Measurements from ENCODE around the gene MAT1A. TPM values are rescaled to one million over a fixed set of nuclear protein-coding genes. Genes with fewer than 3 reads are reported as not detected.
"Not testable (repeated sequence)": the region's sequence is repeated elsewhere in the genome, so short reads cannot be mapped to it uniquely, and the experiment has no call there.

Gene MAT1A
- polyA plus RNA-seq, 6 donors from 2014 or later = not detected

DNA sequence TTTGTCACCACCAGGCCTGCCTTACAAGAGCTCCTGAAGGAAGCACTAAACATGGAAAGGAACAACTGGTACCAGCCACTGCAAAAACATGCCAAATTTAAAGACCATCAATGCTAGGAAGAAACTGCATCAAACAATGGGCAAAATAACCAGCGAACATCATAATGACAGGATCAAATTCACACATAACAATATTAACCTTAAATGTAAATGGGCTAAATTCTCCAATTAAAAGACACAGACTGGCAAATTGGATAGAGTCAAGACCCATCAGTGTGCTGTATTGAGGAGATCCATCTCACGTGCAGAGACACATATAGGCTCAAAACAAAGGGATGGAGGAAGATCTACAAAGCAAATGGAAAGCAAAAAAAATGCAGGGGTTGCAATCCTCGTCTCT, 16.5 kb upstream of the MAT1A start:
- H3K4me3 Mint-ChIP-seq; DNase-seq; ATAC-seq (ENCODE audit: low read depth in 2 of 2); H3K4me1 Mint-ChIP-seq; H3K27ac Mint-ChIP-seq: not testable (repeated sequence)
- Mint-ChIP-seq H3K27me3 (peaks cover 0 to 14% (median 0%) of the 10 kb centered on the region in 3 donors), H3K9me3 (peaks cover 5 to 54% (median 22%) of the 10 kb centered on the region in 7 donors), H3K36me3 (peaks cover 6 to 17% of the 10 kb centered on the region in 2 donors)

DNA sequence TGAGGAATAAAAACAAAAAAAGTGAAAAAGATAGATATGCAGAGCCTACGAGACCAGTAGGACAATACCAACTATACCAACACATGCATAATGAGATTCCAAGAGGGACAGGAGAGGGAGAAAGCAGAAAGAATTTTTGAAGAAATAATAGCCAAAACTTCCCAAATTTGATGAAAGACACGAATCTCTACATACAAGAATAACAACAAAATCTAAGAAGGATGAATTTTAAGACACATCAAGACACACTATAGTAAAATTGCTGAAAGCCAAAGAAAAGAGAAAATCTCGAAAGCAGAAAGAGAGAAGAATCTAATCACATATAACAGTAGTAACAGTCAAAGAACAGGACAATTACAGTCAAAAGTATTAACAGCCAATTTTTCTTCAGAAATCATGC, 7.5 kb upstream of the MAT1A start:
- ATAC-seq (ENCODE audit: low read depth in 2 of 2) (no peak), DNase-seq (no peak)
- Mint-ChIP-seq H3K36me3 (peaks cover 6 to 24% of the 10 kb centered on the region in 2 donors), H3K4me1 (no peaks in the 10 kb centered on the region), H3K27me3 (peaks cover 4 to 14% (median 13%) of the 10 kb centered on the region in 3 donors), H3K4me3 (no peak overlapping the region), H3K27ac (no peak overlapping the region), H3K9me3 (peaks cover 8 to 56% (median 31%) of the 10 kb centered on the region in 7 donors)

DNA sequence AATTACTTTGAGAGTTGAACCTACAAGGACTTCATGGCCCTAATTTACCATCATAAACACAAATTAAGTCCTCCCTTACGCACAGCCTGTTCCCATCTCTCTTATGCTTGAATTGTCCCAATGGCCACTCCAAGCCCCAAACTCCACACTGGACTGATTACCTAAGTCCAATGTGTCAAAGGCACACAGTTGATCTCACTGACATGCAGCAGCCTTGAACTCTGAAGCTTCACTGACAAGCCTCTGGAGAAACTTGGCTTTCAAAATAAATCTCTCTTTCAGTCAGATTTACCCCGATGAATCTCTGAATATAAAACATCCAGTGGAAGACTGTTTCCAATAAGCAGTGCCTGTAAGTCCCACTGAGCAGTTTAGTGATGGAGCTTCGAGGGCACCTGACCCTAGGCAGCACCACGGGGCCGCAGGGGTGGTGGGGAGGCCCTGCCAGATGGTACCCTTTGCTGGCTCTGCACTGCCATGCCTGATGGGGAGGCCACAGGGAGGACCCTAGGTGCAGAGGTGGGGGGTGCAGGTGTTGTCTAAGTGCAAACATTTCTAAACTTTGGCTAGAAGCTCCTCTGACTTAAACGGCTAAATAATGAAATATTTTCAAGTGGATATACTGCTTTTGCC, 3.3 kb upstream of the MAT1A start:
- Mint-ChIP-seq H3K27me3 (peaks cover 9 to 16% (median 13%) of the 10 kb centered on the region in 3 donors), H3K4me1 (peaks cover 0 to 5% (median 0%) of the 10 kb centered on the region in 3 donors), H3K9me3 (peaks cover 0 to 26% (median 10%) of the 10 kb centered on the region in 7 donors), H3K4me3 (no peak overlapping the region), H3K36me3 (peaks cover 6 to 11% of the 10 kb centered on the region in 2 donors), H3K27ac (no peak overlapping the region)
- no peak for DNase-seq
- ATAC-seq (ENCODE audit: low read depth in 2 of 2) = no peak

DNA sequence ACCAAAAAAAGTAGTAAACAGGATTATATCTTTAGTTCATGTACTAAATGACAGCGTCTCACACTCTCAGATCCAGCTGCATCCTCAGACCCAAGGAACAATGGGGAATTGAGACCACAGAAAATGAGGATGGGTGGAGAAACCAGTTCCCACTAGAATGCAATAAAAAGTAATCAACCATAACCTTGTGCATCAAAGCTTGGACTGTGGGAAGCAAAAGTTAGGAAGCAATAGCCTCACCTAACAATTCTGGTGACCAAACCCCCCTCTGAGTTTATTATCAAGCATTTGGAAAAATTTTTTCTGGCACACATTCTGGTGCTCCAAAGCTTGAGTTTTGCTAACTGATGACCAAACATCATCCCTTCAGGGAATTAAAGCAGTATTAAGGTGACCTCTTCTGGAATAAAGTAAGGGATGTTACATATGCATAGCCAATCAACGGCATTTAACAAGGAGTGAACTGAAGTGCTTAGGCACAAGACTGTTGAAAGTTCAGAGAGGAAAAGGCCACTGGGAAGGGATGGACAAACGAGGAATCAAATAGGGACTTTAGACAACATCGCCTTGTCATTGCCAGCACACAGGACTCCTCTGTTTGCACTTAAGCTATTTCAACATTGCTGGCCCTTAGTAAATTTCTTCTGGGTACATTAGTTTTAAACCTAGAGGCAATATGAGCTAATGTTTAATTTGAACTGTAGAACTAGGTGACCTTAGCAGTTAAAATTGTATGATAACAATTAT, 1.2 kb upstream of the MAT1A start:
- Mint-ChIP-seq H3K27ac (no peak overlapping the region), H3K4me3 (no peak overlapping the region), H3K4me1 (peaks cover 0 to 5% (median 0%) of the 10 kb centered on the region in 3 donors), H3K9me3 (peaks cover 0 to 6% (median 0%) of the 10 kb centered on the region in 7 donors), H3K27me3 (peaks cover 4 to 19% (median 13%) of the 10 kb centered on the region in 3 donors), H3K36me3 (no peaks in the 10 kb centered on the region)
- DNase-seq = no peak
- no peak for ATAC-seq (ENCODE audit: low read depth in 2 of 2)

DNA sequence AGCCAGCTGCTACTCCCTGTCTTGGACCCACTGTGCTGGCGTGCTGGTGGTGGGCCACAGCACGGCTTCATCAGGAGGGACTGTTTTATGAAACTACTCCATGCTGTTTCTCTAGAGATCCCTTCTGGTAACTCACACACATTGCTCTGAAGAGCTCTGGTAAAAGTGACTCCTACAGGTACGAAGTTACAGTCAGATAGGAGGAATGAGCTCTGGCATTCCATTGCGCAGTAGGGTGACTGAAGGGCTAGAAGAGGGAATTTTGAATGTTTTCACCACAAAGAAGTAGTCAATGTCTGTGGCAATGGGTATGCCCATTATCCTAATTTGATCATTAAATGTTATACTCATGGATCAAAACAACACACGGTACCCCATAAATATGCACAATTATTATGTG, 609 bp downstream of the MAT1A start:
- H3K27me3 Mint-ChIP-seq = peaks cover 0 to 19% (median 8%) of the 10 kb centered on the region in 3 donors
- H3K9me3 Mint-ChIP-seq = no peaks in the 10 kb centered on the region
- no peak for ATAC-seq (ENCODE audit: low read depth in 2 of 2)

DNA sequence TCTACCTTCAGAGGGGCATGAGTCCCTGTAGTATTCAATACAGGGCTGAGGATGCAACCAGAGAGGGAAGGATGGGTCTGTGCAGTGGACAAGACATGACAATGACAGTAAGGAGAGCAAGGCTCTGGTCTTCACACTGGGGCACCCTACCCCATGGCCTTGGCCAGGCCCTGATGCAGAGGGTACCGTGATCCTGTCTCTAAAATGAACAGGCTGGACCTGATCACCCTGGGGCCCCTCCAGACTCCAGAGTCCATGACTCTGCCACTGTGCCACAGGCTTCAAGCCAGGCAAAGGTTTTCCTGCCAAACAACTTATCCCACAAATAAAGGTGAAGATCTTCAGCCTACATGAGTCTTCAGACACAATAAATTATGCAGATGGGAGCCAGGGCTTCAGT, 4.9 kb downstream of the MAT1A start:
- H3K27ac Mint-ChIP-seq = no peak overlapping the region

More for the DNA sequence above, 609 bp downstream of the MAT1A start:
- DNase-seq = no peak
- Mint-ChIP-seq H3K4me1 (peaks cover 0 to 5% (median 0%) of the 10 kb centered on the region in 3 donors), H3K36me3 (no peaks in the 10 kb centered on the region), H3K27ac (peak overlapping the region in 1 of 6 donors; percentile 61), H3K4me3 (no peak overlapping the region)

DNA sequence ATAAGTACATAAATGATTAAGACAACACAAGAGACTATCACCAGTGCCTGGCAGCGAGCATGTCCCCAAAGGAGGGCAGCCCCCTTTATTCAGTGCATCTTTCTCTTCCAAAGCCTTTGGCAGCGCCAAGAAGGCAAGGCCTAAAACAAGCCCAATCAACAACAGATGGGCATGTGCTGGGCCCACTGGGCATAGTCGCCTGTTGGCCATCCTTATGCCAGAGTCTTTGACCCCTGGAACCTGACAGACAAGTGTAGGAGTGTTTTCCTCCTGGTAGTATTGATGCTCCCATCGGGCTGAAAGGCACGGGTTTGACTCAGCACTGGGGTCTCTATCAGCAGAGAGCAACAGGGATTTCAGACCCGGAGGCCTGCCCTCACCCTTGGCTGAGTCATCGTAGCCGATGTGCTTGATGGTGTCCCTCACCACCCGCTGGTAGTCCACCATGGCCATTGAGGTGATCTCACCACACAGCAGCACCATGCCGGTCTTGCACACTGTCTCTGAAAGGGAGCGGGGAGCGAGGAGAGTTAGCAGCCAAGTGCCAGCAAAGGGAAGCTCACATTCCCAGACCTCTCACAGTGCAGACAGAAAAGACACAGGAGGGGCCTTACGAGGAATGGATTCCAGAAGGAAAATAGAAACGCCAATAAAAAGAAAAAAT, 5.8 kb downstream of the MAT1A start:
- Mint-ChIP-seq H3K27ac (peak overlapping the region in 1 of 6 donors; percentile 3), H3K27me3 (peaks cover 0 to 7% (median 6%) of the 10 kb centered on the region in 3 donors), H3K4me1 (no peaks in the 10 kb centered on the region), H3K4me3 (no peak overlapping the region), H3K9me3 (no peaks in the 10 kb centered on the region), H3K36me3 (no peaks in the 10 kb centered on the region)
- no peak for ATAC-seq (ENCODE audit: low read depth in 2 of 2)
- no peak for DNase-seq

More for the DNA sequence above, 4.9 kb downstream of the MAT1A start:
- ATAC-seq (ENCODE audit: low read depth in 2 of 2) (no peak), DNase-seq (no peak)
- no peaks in the 10 kb centered on the region for H3K36me3 Mint-ChIP-seq
- H3K9me3 Mint-ChIP-seq = no peaks in the 10 kb centered on the region
- H3K4me1 Mint-ChIP-seq = peaks cover 0 to 4% (median 0%) of the 10 kb centered on the region in 3 donors
- peaks cover 0 to 6% (median 0%) of the 10 kb centered on the region in 3 donors for H3K27me3 Mint-ChIP-seq
- H3K4me3 Mint-ChIP-seq = no peak overlapping the region

DNA sequence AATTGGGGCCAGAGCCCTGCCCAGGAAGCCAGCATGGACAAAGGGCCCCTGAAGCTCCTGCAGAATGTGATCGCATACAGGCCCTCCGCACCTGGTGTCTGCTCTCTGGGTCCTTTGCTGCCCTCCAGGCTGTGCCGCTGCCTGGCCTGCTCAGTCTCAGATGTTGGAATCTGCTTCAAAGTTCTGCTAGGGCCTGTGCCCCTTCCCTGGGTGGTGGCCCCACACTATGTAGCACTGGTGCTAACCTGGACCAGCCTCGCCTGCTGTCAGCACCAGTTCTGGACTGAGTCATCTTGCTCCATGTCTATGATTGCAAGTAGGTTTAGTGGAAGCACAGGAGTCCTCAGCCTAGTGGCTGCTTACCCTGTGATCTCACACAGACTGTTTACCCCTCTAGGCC, 6.3 kb downstream of the MAT1A start:
- DNase-seq (no peak), ATAC-seq (ENCODE audit: low read depth in 2 of 2) (no peak)
- H3K4me1 Mint-ChIP-seq = no peaks in the 10 kb centered on the region
- H3K9me3 Mint-ChIP-seq = no peaks in the 10 kb centered on the region
- H3K36me3 Mint-ChIP-seq = no peaks in the 10 kb centered on the region
- H3K4me3 Mint-ChIP-seq = no peak overlapping the region
- H3K27me3 Mint-ChIP-seq = peaks cover 0 to 7% (median 6%) of the 10 kb centered on the region in 3 donors
- H3K27ac Mint-ChIP-seq = no peak overlapping the region

DNA sequence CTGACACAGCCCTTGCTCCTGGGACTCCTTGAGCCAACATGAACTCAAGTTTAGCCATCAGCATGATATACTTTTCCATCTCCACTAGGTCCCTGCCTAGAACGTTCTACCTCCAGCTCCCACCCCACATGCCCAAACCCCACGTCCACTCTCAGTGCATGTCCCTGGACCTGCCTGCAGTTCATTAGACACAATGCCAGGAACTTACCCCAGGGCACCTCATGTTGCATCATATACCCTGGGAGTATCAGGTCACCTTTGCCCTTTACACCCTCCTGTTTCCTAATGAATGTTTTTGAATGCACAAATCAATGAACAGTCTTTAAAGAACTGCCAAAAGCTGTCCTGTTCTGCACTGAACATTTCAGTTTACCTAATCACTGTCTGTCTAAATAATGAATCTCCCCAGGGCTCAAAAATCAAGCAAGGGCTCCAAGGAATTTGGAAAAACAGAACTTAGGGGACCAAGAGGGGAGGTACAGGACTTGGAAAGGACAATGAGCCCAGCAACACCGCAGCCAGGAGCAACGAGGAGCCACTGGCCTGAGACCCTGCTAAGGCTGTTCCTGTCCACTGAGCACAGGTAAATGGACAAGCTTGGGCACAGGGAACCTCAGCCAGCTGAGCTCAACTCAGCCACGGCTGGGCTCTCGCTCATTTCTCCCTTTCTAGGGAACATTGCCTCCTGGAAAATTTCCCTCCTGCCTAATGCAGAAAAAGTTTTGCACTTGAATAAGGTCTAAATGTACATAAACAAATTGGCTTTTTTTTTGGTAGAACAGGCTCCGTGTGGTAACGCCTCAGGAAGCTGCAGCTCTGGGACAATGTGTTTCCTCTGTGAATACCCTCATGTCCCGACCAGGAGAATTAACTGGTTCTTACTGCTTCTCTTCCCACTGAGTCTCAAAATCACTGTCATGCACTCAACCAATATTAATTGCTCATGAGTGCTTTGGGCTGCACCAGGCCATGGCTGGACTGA, 7.4 kb downstream of the MAT1A start:
- DNase-seq = no peak
- H3K9me3 Mint-ChIP-seq = no peaks in the 10 kb centered on the region
- H3K27me3 Mint-ChIP-seq = peaks cover 0 to 7% (median 0%) of the 10 kb centered on the region in 3 donors

DNA sequence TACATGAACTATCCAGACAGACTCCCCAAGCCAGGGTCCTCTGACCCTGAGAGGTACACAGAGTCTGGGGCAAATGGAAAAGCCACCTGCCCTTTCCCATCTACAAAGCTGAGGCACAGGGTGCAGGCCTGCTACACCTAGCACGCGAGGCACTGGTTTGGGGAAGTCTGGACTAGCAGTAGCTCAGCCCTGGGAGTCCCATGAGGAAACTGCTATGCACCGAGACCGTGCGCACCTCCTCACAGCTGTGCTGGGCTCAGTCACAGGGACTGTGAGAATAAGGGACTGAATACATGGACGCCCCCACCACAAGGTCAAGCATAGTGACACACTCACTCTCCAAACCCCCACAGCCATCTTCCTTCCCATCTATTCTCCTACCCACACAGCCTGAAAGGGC, 8.2 kb downstream of the MAT1A start:
- H3K9me3 Mint-ChIP-seq = no peaks in the 10 kb centered on the region
- no peaks in the 10 kb centered on the region for H3K4me1 Mint-ChIP-seq
- no peak overlapping the region for H3K27ac Mint-ChIP-seq
- peaks cover 0 to 7% (median 0%) of the 10 kb centered on the region in 3 donors for H3K27me3 Mint-ChIP-seq
- ATAC-seq (ENCODE audit: low read depth in 2 of 2) = no peak
- DNase-seq = no peak
- H3K4me3 Mint-ChIP-seq = no peak overlapping the region
- H3K36me3 Mint-ChIP-seq = no peaks in the 10 kb centered on the region

More for the DNA sequence above, 7.4 kb downstream of the MAT1A start:
- no peak overlapping the region for H3K4me3 Mint-ChIP-seq
- no peaks in the 10 kb centered on the region for H3K36me3 Mint-ChIP-seq
- ATAC-seq (ENCODE audit: low read depth in 2 of 2) = no peak
- H3K4me1 Mint-ChIP-seq = no peaks in the 10 kb centered on the region
- peak overlapping the region in 2 of 6 donors; percentile 7 to 39 for H3K27ac Mint-ChIP-seq

DNA sequence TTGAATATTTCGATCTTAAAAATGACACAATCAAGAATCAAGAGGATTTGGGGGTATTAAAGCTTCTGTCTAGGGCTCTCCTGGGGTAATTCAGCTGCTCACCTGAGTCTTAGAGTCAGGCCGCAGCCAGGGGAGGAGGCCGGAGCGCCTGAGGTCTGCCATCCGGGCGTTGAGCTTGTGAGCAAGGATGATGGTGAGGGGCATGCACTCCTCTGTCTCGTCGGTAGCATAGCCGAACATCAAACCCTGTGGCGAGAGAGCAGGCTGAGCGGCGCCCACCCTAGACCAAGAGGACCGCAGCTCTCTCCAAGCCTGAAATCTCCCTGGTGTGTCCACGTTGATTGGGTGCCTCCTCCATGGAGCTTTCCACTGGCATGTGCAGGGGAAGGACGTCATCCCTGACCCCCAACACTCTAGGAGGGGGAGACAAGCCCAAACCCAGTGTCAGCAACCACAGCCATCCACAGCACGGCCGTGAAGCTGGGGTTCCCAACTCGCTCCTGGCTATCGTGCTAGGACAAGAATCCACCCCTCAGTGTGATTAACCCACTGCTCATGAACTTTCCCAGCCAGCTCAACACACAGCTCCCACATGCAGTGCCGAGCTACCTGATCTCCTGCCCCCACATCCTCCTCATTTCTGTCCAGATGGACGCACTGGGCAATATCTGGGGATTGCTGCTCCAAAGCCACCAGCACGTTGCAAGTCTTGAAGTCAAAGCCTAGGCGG, 9.2 kb downstream of the MAT1A start:
- H3K9me3 Mint-ChIP-seq = no peaks in the 10 kb centered on the region
- no peaks in the 10 kb centered on the region for H3K4me1 Mint-ChIP-seq
- H3K4me3 Mint-ChIP-seq = no peak overlapping the region
- no peak for ATAC-seq (ENCODE audit: low read depth in 2 of 2)
- no peak overlapping the region for H3K27ac Mint-ChIP-seq
- no peaks in the 10 kb centered on the region for H3K36me3 Mint-ChIP-seq
- H3K27me3 Mint-ChIP-seq = peaks cover 0 to 7% (median 0%) of the 10 kb centered on the region in 3 donors
- no peak for DNase-seq

DNA sequence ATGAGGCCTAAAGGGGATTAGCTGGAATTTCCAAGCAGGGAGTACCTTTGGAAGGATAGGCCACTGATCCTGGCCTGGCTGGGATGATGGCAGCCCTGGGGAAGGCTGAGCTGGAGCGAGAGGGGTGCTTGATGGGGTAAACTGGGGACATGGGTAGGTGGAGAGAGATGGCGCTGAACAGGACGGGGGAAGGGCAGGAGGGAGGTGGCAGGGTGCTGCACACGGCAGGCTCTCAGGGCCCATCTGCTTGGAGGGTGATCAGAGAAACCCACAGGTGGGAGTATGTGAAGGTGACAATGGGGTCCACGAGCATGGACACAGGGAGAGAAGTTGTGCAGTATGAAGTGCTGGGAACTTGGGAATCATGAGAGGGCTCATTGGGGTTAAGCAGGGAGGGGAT, 10.3 kb downstream of the MAT1A start:
- Mint-ChIP-seq H3K9me3 (no peaks in the 10 kb centered on the region), H3K27me3 (peaks cover 0 to 7% (median 0%) of the 10 kb centered on the region in 3 donors), H3K4me3 (no peak overlapping the region), H3K27ac (no peak overlapping the region), H3K4me1 (no peaks in the 10 kb centered on the region), H3K36me3 (no peaks in the 10 kb centered on the region)
- ATAC-seq (ENCODE audit: low read depth in 2 of 2) (no peak), DNase-seq (no peak)

Measured in naive B cell (primary cell).